GM19372 (cell line): ENCODE measurements around the gene SYMPK.

Experiments used
- ATAC-seq: cut with Tn5 transposase; IDR thresholded peaks from one replicate; pipeline ENCODE4 v1.9.1; 2021; ENCODE audit warnings: mild to moderate bottlenecking, low read depth, moderate library complexity; ENCODE audit not compliant: unreplicated experiment

Gene SYMPK

GRCh38 chr19:45826934-45827333 lies 36.0 kb downstream of the SYMPK start:
- no peak for ATAC-seq

- ATAC-seq = no peak
These were observed 36.7 kb downstream of the SYMPK start for GRCh38 chr19:45825917-45826893.

- no peak for ATAC-seq
These were observed 37.7 kb downstream of the SYMPK start for GRCh38 chr19:45825263-45825605.

GRCh38 chr19:45824531-45825262 lies 38.2 kb downstream of the SYMPK start:
- ATAC-seq = no peak

GRCh38 chr19:45824041-45824471 lies 38.9 kb downstream of the SYMPK start:
- ATAC-seq = no peak

GRCh38 chr19:45823182-45823581 lies 39.8 kb downstream of the SYMPK start:
- ATAC-seq = no peak

- ATAC-seq = no peak
These were observed 40.2 kb downstream of the SYMPK start for GRCh38 chr19:45822716-45823115.

GRCh38 chr19:45821570-45821969 lies 41.4 kb downstream of the SYMPK start:
- ATAC-seq = no peak

- ATAC-seq = no peak
These were observed 41.8 kb downstream of the SYMPK start for GRCh38 chr19:45821103-45821521.

GRCh38 chr19:45820413-45821102 lies 42.4 kb downstream of the SYMPK start:
- ATAC-seq = no peak

GRCh38 chr19:45819769-45820168 lies 43.2 kb downstream of the SYMPK start:
- ATAC-seq = no peak

- ATAC-seq = no peak
These were observed 45.1 kb downstream of the SYMPK start for GRCh38 chr19:45817725-45818301.

GRCh38 chr19:45817010-45817724 lies 45.8 kb downstream of the SYMPK start:
- ATAC-seq = peak; percentile 94

- ATAC-seq = no peak
These were observed 46.5 kb downstream of the SYMPK start for GRCh38 chr19:45816236-45817009.

GRCh38 chr19:45815481-45816216 lies 47.3 kb downstream of the SYMPK start:
- no peak for ATAC-seq

- no peak for ATAC-seq
These were observed 48.0 kb downstream of the SYMPK start, which contains the start of gene RSPH6A for GRCh38 chr19:45814851-45815480. TSS of gene RSPH6A (minus strand) at chr19:45815308. CDS start at chr19:45815176, 132 bp downstream.

GRCh38 chr19:45814166-45814780 lies 48.7 kb downstream of the SYMPK start:
- no peak for ATAC-seq

GRCh38 chr19:45812297-45812696 lies 50.6 kb downstream of the SYMPK start:
- ATAC-seq = no peak
